Measurements from ENCODE around the gene LCN12. TPM values are rescaled to one million over a fixed set of nuclear protein-coding genes. Genes with fewer than 3 reads are reported as not detected.

The LCN12 gene
- total RNA-seq, 1 experiment from 2014 or later = 2.1 TPM

- no peak overlapping the region for H2BK12ac ChIP-seq (ENCODE audit: insufficient read length, low read depth, low read length)
- no peaks in the 10 kb centered on the region for H3K27me3 ChIP-seq (ENCODE audit: insufficient read depth, low read length)
- WGBS (ENCODE audit: extremely low coverage, insufficient read length, low lambda C conversion rate) = no CpG with 5 or more reads among the region's 54 CpGs
- H3K18ac ChIP-seq (ENCODE audit: insufficient read length, low read depth, low read length) = no peak overlapping the region
- peaks cover 6% of the 10 kb centered on the region for H3K23me2 ChIP-seq (ENCODE audit: insufficient read length, low read depth, low read length, poor library complexity, severe bottlenecking)
- H3K79me1 ChIP-seq (ENCODE audit: insufficient read depth, low read depth, low read length, poor library complexity, severe bottlenecking) = no peaks in the 10 kb centered on the region
- Mint-ChIP-seq H3K27ac (no peak overlapping the region), H3K4me3 (no peak overlapping the region), H3K27me3 (ENCODE audit: low read depth) (peaks cover 28% of the 10 kb centered on the region), H3K4me1 (peaks cover 11 to 15% of the 10 kb centered on the region in 2 experiments), H3K36me3 (ENCODE audit: insufficient read depth in 1 of 3, low read depth in 3 of 3) (peaks cover 2 to 8% (median 2%) of the 10 kb centered on the region in 3 experiments; a peak in 5 of 7 replicates), H3K9me3 (peaks cover 9 to 10% of the 10 kb centered on the region in 2 experiments; a peak in 3 of 5 replicates)
- no peak overlapping the region for H3K27ac ChIP-seq (ENCODE audit: insufficient read length, low read depth, low read length)
- no peak overlapping the region for H2AFZ ChIP-seq (ENCODE audit: low read length)
- H3K79me2 ChIP-seq (ENCODE audit: insufficient read depth, low read length) = no peaks in the 10 kb centered on the region
- no peaks in the 10 kb centered on the region for H4K20me1 ChIP-seq (ENCODE audit: control insufficient read depth, insufficient read depth, insufficient read length)
- no peak overlapping the region for H3K4ac ChIP-seq (ENCODE audit: low read depth, low read length)
- TF ChIP-seq CTCF (conservative IDR thresholded peaks at IDR 0.05) = no peak
- no peak overlapping the region for H2BK120ac ChIP-seq (ENCODE audit: low read depth, low read length, poor library complexity, severe bottlenecking)
- no peak overlapping the region for H3K4me2 ChIP-seq (ENCODE audit: insufficient read depth, insufficient read length, low read length)
- no peak overlapping the region for H3K9ac ChIP-seq (ENCODE audit: extremely low read depth, insufficient read length, low read length)
- H4K5ac ChIP-seq (ENCODE audit: insufficient read length, low read depth, low read length) = no peak overlapping the region
- no peak overlapping the region for H2BK15ac ChIP-seq (ENCODE audit: low read depth, low read length)
- H4K91ac ChIP-seq (ENCODE audit: insufficient read length, low read depth, low read length) = no peak overlapping the region
- no peak overlapping the region for H3K23ac ChIP-seq (ENCODE audit: insufficient read length, low read depth, low read length)
- no peak for DNase-seq
- no peak overlapping the region for H2BK20ac ChIP-seq (ENCODE audit: low read depth, low read length, poor library complexity, severe bottlenecking)
- H3K9me3 ChIP-seq (ENCODE audit: control insufficient read depth, low read depth, low read length) = no peaks in the 10 kb centered on the region
- H2AK5ac ChIP-seq (ENCODE audit: insufficient read length, low read length) = no peak overlapping the region
- H3K14ac ChIP-seq (ENCODE audit: insufficient read depth, low read length) = no peak overlapping the region
- H3K4me1 ChIP-seq (ENCODE audit: insufficient read depth, low read length) = no peaks in the 10 kb centered on the region
- no peak overlapping the region for H3K56ac ChIP-seq (ENCODE audit: insufficient read length, low read depth, low read length)
- H4K8ac ChIP-seq (replicated peaks; ENCODE audit: insufficient read length, low read depth, low read length) = no peak overlapping the region
- H2BK5ac ChIP-seq (ENCODE audit: insufficient read length, low read length) = no peak overlapping the region
- H3T11ph ChIP-seq (ENCODE audit: low read length) = no peak overlapping the region
Measured at GRCh38 chr9:136994180-136994887, 42.3 kb downstream of the LCN12 start.
